Osteoblast (primary cell): Measurements from ENCODE around the gene P3H2. TPM values are rescaled to one million over a fixed set of nuclear protein-coding genes. Genes with fewer than 3 reads are reported as not detected.

Experiments
- DNase-seq: peaks from one replicate; pipeline ENCODE4 v3.0.0; 2011; ENCODE audit warnings: low spot score, mixed read lengths; ENCODE audit not compliant: insufficient read length; ENCODE audit errors: missing footprints
- H2AFZ ChIP-seq: 2 replicates; pipeline ENCODE4 v1.6.0; 2011; ENCODE audit warnings: mild to moderate bottlenecking, low read length
- H3K27ac ChIP-seq: 2 replicates; pipeline ENCODE4 v1.5.1; 2011; ENCODE audit warnings: mild to moderate bottlenecking, low read depth, low read length, moderate library complexity
- H3K27me3 ChIP-seq: 2 replicates; pipeline ENCODE4 v1.6.0; 2012; ENCODE audit warnings: mild to moderate bottlenecking, control low read depth, inconsistent platforms, low read length, moderate library complexity; ENCODE audit not compliant: insufficient read depth
- H3K36me3 ChIP-seq: 2 replicates; pipeline ENCODE4 v1.5.1; 2011; ENCODE audit warnings: mild to moderate bottlenecking, low read length, control low read depth, moderate library complexity; ENCODE audit not compliant: insufficient read depth
- H3K4me1 ChIP-seq: 2 replicates; pipeline ENCODE4 v1.5.1; 2011; ENCODE audit warnings: mild to moderate bottlenecking, low read length, control low read depth, moderate library complexity; ENCODE audit not compliant: insufficient read depth
- H3K4me2 ChIP-seq: 2 replicates; pipeline ENCODE4 v1.6.0; 2011; ENCODE audit warnings: mild to moderate bottlenecking, low read length; ENCODE audit not compliant: insufficient read depth
- H3K4me3 ChIP-seq: fragments of 200-600 bp; sonication (generic); 3 replicates; pipeline ENCODE4 v1.5.1; 2012; ENCODE audit warnings: mild to moderate bottlenecking, low read length, inconsistent platforms; ENCODE audit not compliant: insufficient read depth
- H3K79me2 ChIP-seq: 2 replicates; pipeline ENCODE4 v1.6.0; 2012; ENCODE audit warnings: mild to moderate bottlenecking, low read length, control low read depth, inconsistent platforms; ENCODE audit not compliant: insufficient read depth
- H3K9me3 ChIP-seq: 2 replicates; pipeline ENCODE4 v1.5.1; 2011; ENCODE audit warnings: low read depth, low read length, control low read depth
- H4K20me1 ChIP-seq: 2 replicates; pipeline ENCODE4 v1.6.0; 2012; ENCODE audit warnings: mild to moderate bottlenecking, low read length, control low read depth; ENCODE audit not compliant: insufficient read depth
- CTCF ChIP-seq: IDR thresholded peaks from 2 replicates; pipeline ENCODE4 v1.5.1; 2011; ENCODE audit warnings: mild to moderate bottlenecking, low read depth, low read length, moderate library complexity; ENCODE audit errors: extremely low read depth
- total RNA-seq: library from RNA; depleted of rRNA; stranded (reverse); fragments of >200 nt; gene quantifications from 2 replicates; pipeline ENCODE4 v1.2.3, GENCODE V29; 2012

The P3H2 gene
- total RNA-seq, 1 donor, result 13.4 TPM

DNA sequence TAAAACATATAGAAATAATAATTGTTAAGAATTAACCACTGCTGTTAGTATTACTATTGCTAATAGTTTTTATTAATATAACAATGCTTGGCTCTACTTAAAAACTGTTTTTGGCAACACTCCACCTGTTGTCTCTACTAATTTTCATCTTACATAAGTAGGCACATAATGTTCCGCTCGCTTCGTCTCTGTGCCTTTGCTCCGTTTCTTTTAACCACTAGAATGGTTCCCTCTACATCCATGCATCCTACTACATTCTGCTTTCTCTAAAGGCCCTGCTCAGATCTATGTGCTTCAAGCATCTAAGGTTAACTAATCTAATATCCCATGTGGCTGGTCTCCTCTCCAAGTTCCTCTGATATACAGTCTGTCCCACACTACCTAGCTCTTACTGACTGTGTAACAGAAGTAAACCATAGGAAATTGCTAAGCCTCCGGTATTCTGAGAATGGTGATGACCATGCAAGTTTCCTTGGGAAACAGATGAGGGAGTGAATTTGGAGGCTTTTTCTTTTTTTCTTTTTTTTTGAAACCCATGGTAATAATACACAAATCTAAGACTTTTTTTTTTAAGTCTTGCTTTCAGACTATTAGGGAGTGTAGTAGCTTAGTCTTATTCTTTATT is 138.3 kb downstream of the P3H2 start:
- Histone ChIP-seq H3K4me2 (no peak overlapping the region), H3K4me1 (peaks cover 23% of the 10 kb centered on the region), H2AFZ (no peak overlapping the region), H3K27ac (peak overlapping the region; percentile 69), H4K20me1 (no peaks in the 10 kb centered on the region), H3K4me3 (no peak overlapping the region), H3K79me2 (no peaks in the 10 kb centered on the region), H3K36me3 (no peaks in the 10 kb centered on the region), H3K27me3 (no peaks in the 10 kb centered on the region), H3K9me3 (no peaks in the 10 kb centered on the region)
- no peak for TF ChIP-seq CTCF
- DNase-seq, result no peak

DNA sequence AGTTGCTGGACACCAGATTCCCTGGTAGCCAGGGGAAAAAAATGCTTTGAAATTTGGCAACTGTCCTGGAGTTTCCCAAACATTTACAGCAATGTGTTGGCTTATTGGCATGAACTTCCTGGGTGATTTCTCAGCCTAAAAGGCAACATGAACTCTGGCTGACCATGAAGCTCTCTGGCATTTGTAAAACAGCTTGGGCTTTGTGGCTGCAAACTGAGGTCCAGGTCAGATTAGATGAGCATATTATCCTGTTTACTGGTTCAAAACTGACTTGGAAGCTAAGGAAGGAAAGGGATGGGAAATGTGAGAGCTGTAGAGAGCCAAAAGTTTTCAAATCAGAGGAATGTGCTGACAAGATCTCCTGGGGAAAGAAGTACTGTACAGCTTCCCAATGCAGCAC is 139.0 kb downstream of the P3H2 start:
- Histone ChIP-seq H3K4me1 (peaks cover 23% of the 10 kb centered on the region), H4K20me1 (no peaks in the 10 kb centered on the region), H3K27ac (peak overlapping the region; percentile 69), H3K9me3 (no peaks in the 10 kb centered on the region), H3K79me2 (no peaks in the 10 kb centered on the region), H3K4me3 (no peak overlapping the region), H3K4me2 (peak overlapping the region; percentile 42), H2AFZ (no peak overlapping the region), H3K27me3 (no peaks in the 10 kb centered on the region), H3K36me3 (no peaks in the 10 kb centered on the region)
- no peak for TF ChIP-seq CTCF
- DNase-seq, result peak; percentile 89

DNA sequence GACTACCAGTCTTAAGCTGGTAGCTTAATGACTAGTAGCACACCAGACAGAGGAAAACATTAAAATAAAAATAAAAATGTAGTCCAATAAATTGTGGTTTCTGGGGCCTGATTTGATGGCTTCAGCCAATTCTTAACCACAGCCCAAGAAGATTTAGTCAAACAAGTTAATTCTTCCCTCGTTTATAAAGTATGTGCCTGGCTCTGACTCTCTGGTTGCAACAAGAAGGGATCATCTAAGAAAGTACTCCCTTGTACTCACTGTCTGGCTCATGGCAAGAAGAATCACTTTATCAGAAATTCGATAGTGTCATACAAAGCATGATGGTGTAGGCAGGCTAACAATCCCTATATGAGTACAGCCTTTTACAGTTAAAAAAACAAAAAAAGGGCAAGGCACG is 141.9 kb downstream of the P3H2 start:
- no peaks in the 10 kb centered on the region for H3K27me3 ChIP-seq
- DNase-seq, result no peak
- H2AFZ ChIP-seq, result no peak overlapping the region
- no peaks in the 10 kb centered on the region for H3K79me2 ChIP-seq
- no peaks in the 10 kb centered on the region for H4K20me1 ChIP-seq
- no peak for TF ChIP-seq CTCF
- H3K4me2 ChIP-seq, result no peak overlapping the region
- no peak overlapping the region for H3K27ac ChIP-seq
- H3K9me3 ChIP-seq, result no peaks in the 10 kb centered on the region
- peaks cover 32% of the 10 kb centered on the region for H3K4me1 ChIP-seq
- H3K4me3 ChIP-seq, result no peak overlapping the region
- H3K36me3 ChIP-seq, result no peaks in the 10 kb centered on the region

- no peak for TF ChIP-seq CTCF
- H4K20me1 ChIP-seq, result no peaks in the 10 kb centered on the region
- H3K27ac ChIP-seq, result no peak overlapping the region
- H3K36me3 ChIP-seq, result no peaks in the 10 kb centered on the region
- no peaks in the 10 kb centered on the region for H3K9me3 ChIP-seq
- H3K4me1 ChIP-seq, result peaks cover 24% of the 10 kb centered on the region
- H3K27me3 ChIP-seq, result no peaks in the 10 kb centered on the region
- H3K79me2 ChIP-seq, result no peaks in the 10 kb centered on the region
- H3K4me3 ChIP-seq, result no peak overlapping the region
- DNase-seq, result no peak
- no peak overlapping the region for H3K4me2 ChIP-seq
- no peak overlapping the region for H2AFZ ChIP-seq
Observed at GRCh38 chr3:189977174-189977573, 143.5 kb downstream of the P3H2 start.
